H1 (cell line): Measurements from ENCODE around the gene CHN2. TPM values are rescaled to one million over a fixed set of nuclear protein-coding genes. Genes with fewer than 3 reads are reported as not detected.

Source experiments
- CTCF ChIA-PET: fragments of 300-600 bp; sonication (Branson Sonifier 250); formaldehyde crosslinking; loops from one replicate; lab custom pipeline; 2021; ENCODE audit not compliant: partially characterized antibody; lab: Charles Lee
- POLR2A ChIA-PET: fragments of 300-600 bp; sonication (Branson Sonifier 250); formaldehyde crosslinking; loops from one replicate; lab custom pipeline; 2021; ENCODE audit warnings: inconsistent platforms; ENCODE audit not compliant: partially characterized antibody; lab: Charles Lee
- DNase-seq, 2 experiments: peaks; one replicate each; pipeline versions ENCODE4 v3.0.0 to v3.0.0-alpha.2; 2010 to 2022; ENCODE audit warnings: low spot score in 2 of 2, low read depth in 1 of 2, mixed read lengths in 1 of 2
- FAIRE-seq: peaks from 2 replicates; lab custom pipeline; 2011; peaks lifted over from hg19 to GRCh38; lab: Jason Lieb, UNC
- H2AFZ ChIP-seq: 2 replicates; pipeline ENCODE4 v1.8.1; 2012; ENCODE audit warnings: low read length, inconsistent platforms
- H2AK5ac ChIP-seq: 2 replicates; pipeline ENCODE4 v1.6.1; 2013; ENCODE audit warnings: low read depth, low read length
- H2BK120ac ChIP-seq: replicated peaks from 2 replicates; pipeline ENCODE3; 2013; ENCODE audit warnings: low read depth, low read length, inconsistent platforms
- H2BK12ac ChIP-seq: 2 replicates; pipeline ENCODE4 v1.6.1; 2013; ENCODE audit warnings: low read depth, low read length
- H2BK15ac ChIP-seq: 2 replicates; pipeline ENCODE4 v1.6.1; 2013; ENCODE audit warnings: low read length
- H2BK20ac ChIP-seq: 2 replicates; pipeline ENCODE4 v1.6.1; 2013; ENCODE audit warnings: low read length
- H2BK5ac ChIP-seq: 2 replicates; pipeline ENCODE4 v1.6.1; 2013; ENCODE audit warnings: low read depth, low read length
- H3K14ac ChIP-seq: 2 replicates; pipeline ENCODE4 v1.6.1; 2013; ENCODE audit warnings: inconsistent platforms; ENCODE audit not compliant: insufficient read length
- H3K18ac ChIP-seq: 2 replicates; pipeline ENCODE4 v1.6.1; 2013; ENCODE audit warnings: low read length; ENCODE audit errors: extremely low read depth
- H3K23ac ChIP-seq: 2 replicates; pipeline ENCODE4 v1.6.1; 2013; ENCODE audit warnings: inconsistent platforms; ENCODE audit not compliant: insufficient read length
- H3K23me2 ChIP-seq: 2 replicates; pipeline ENCODE4 v1.6.1; 2013; ENCODE audit warnings: low read depth, low read length
- H3K27ac ChIP-seq: 2 replicates; pipeline ENCODE4 v1.6.1; 2011; ENCODE audit warnings: low read depth, low read length, inconsistent platforms
- H3K27me3 ChIP-seq, 4 experiments: replicated peaks in 1 of 4; 1 replicate in 1 of 4; 2 replicates in 3 of 4; pipeline versions ENCODE4 v1.6.1 to v1.8.1; 2011 to 2013; ENCODE audit warnings: low read length in 3 of 4, mild to moderate bottlenecking in 3 of 4, inconsistent platforms in 2 of 4, mixed read lengths in 2 of 4, moderate library complexity in 1 of 4; ENCODE audit not compliant: control insufficient read depth in 3 of 4, insufficient read depth in 3 of 4; ENCODE audit errors: extremely low read depth in 1 of 4
- H3K36me3 ChIP-seq, 4 experiments: 2 replicates each; pipeline versions ENCODE4 v1.6.1 to v1.8.1; 2011 to 2013; ENCODE audit warnings: mild to moderate bottlenecking in 4 of 4, low read length in 3 of 4, moderate library complexity in 2 of 4, control low read depth in 1 of 4, inconsistent platforms in 1 of 4; ENCODE audit not compliant: insufficient read depth in 4 of 4, control insufficient read depth in 2 of 4
- H3K4ac ChIP-seq: replicated peaks from 2 replicates; pipeline ENCODE3; 2013; ENCODE audit warnings: low read length, low read depth, mixed read lengths, inconsistent platforms; ENCODE audit not compliant: insufficient read length
- H3K4me1 ChIP-seq, 4 experiments: replicated peaks in 1 of 4; 1 replicate in 1 of 4; 2 replicates in 3 of 4; pipeline versions ENCODE4 v1.6.1 to v1.8.1; 2011 to 2013; ENCODE audit warnings: low read length in 3 of 4, inconsistent platforms in 2 of 4, mixed read lengths in 1 of 4; ENCODE audit not compliant: insufficient read depth in 4 of 4, control insufficient read depth in 3 of 4
- H3K4me2 ChIP-seq, 2 experiments: 2 replicates each; pipeline versions ENCODE4 v1.6.1 to v1.8.1; 2011 to 2013; ENCODE audit warnings: low read depth in 2 of 2, low read length in 2 of 2, control low read depth in 1 of 2, inconsistent platforms in 1 of 2, mild to moderate bottlenecking in 1 of 2; ENCODE audit not compliant: insufficient read depth in 1 of 2
- H3K4me3 ChIP-seq, 4 experiments: fragments of 200-600, 300-600 bp in 1 of 4; sonication (generic), shearing (Covaris generic), sonication (Bioruptor Twin) in 1 of 4; 2 replicates each; pipeline versions ENCODE4 v1.5.1 to v1.8.1; 2011 to 2016; ENCODE audit warnings: low read length in 4 of 4, low read depth in 3 of 4, control low read depth in 2 of 4, inconsistent platforms in 2 of 4, mild to moderate bottlenecking in 2 of 4, mixed read lengths in 1 of 4, moderate library complexity in 1 of 4; ENCODE audit not compliant: insufficient read depth in 2 of 4; ENCODE audit errors: extremely low read depth in 1 of 4
- H3K56ac ChIP-seq: replicated peaks from 2 replicates; pipeline ENCODE3; 2013; ENCODE audit warnings: low read depth, mild to moderate bottlenecking, mixed read lengths, low read length, inconsistent platforms; ENCODE audit not compliant: insufficient read length
- H3K79me1 ChIP-seq: 2 replicates; pipeline ENCODE4 v1.6.1; 2013; ENCODE audit warnings: low read depth, low read length, control low read depth
- H3K79me2 ChIP-seq, 2 experiments: 2 replicates each; pipeline versions ENCODE4 v1.6.1 to v1.8.1; 2012 to 2013; ENCODE audit warnings: low read length in 2 of 2, mild to moderate bottlenecking in 2 of 2, inconsistent platforms in 1 of 2; ENCODE audit not compliant: insufficient read depth in 2 of 2, control insufficient read depth in 1 of 2
- H3K9ac ChIP-seq, 4 experiments: replicated peaks in 1 of 4; 1 replicate in 1 of 4; 2 replicates in 3 of 4; pipeline versions ENCODE4 v1.6.1 to v1.8.1; 2011 to 2013; ENCODE audit warnings: low read depth in 3 of 4, low read length in 3 of 4, control low read depth in 2 of 4, mild to moderate bottlenecking in 2 of 4, moderate library complexity in 2 of 4, inconsistent platforms in 1 of 4; ENCODE audit errors: extremely low read depth in 1 of 4
- H3K9me3 ChIP-seq, 2 experiments: 2 replicates each; pipeline versions ENCODE4 v1.6.1 to v1.8.1; 2012 to 2013; ENCODE audit warnings: mild to moderate bottlenecking in 2 of 2, moderate library complexity in 2 of 2, control low read depth in 1 of 2, inconsistent platforms in 1 of 2, low read depth in 1 of 2, low read length in 1 of 2, mixed read lengths in 1 of 2; ENCODE audit not compliant: insufficient read depth in 2 of 2
- H4K20me1 ChIP-seq, 2 experiments: replicated peaks in 1 of 2; 2 replicates each; pipeline versions ENCODE3 to v1.8.1; 2011 to 2013; ENCODE audit warnings: inconsistent platforms in 2 of 2, low read length in 2 of 2, mild to moderate bottlenecking in 1 of 2; ENCODE audit not compliant: insufficient read depth in 2 of 2, control insufficient read depth in 1 of 2
- H4K5ac ChIP-seq: 2 replicates; pipeline ENCODE4 v1.6.1; 2013; ENCODE audit warnings: low read length, low read depth, mixed read lengths, inconsistent platforms; ENCODE audit not compliant: insufficient read length
- H4K8ac ChIP-seq: 2 replicates; pipeline ENCODE4 v1.8.0; 2013; ENCODE audit warnings: mild to moderate bottlenecking, moderate library complexity, low read length, inconsistent platforms; ENCODE audit not compliant: insufficient read depth; ENCODE audit errors: extremely low read depth
- H4K91ac ChIP-seq: replicated peaks from 2 replicates; pipeline ENCODE3; 2013; ENCODE audit warnings: low read length, mixed read lengths, inconsistent platforms; ENCODE audit not compliant: insufficient read length
- BACH1 ChIP-seq: IDR thresholded peaks from 2 replicates; pipeline ENCODE4 v1.6.1; 2012; ENCODE audit warnings: low read length, improper control_type of control experiment
- CEBPB ChIP-seq: IDR thresholded peaks from 2 replicates; pipeline ENCODE4 v1.6.1; 2012; ENCODE audit warnings: low read depth, low read length
- CTCF ChIP-seq, 3 experiments: IDR thresholded peaks; 1 replicate in 2 of 3; 2 replicates in 1 of 3; pipeline versions ENCODE4 v1.5.1 to v1.6.1; 2011; ENCODE audit warnings: low read length in 3 of 3, mild to moderate bottlenecking in 3 of 3, inconsistent platforms in 2 of 3, low read depth in 1 of 3, moderate library complexity in 1 of 3; ENCODE audit not compliant: insufficient read depth in 1 of 3; ENCODE audit errors: control extremely low read depth in 1 of 3
- GTF2F1 ChIP-seq: IDR thresholded peaks from 2 replicates; pipeline ENCODE4 v1.6.1; 2012; ENCODE audit warnings: low read depth, low read length, improper control_type of control experiment, borderline replicate concordance
- KDM1A ChIP-seq: fragments of 200-600, 300-600 bp; sonication (generic); IDR thresholded peaks from 2 replicates; pipeline ENCODE4 v1.7.1; 2016; ENCODE audit warnings: mild to moderate bottlenecking, low read length, borderline replicate concordance
- RNF2 ChIP-seq: fragments of 200-900, 300-1000 bp; sonication (generic); IDR thresholded peaks from 2 replicates; pipeline ENCODE4 v1.7.1; 2016; ENCODE audit warnings: borderline replicate concordance, low read depth, mild to moderate bottlenecking, antibody characterized with exemption, low read length; ENCODE audit not compliant: poor library complexity, severe bottlenecking; ENCODE audit errors: missing control alignments
- SIX5 ChIP-seq: IDR thresholded peaks from 2 replicates; pipeline ENCODE4 v1.6.1; 2011; ENCODE audit warnings: mild to moderate bottlenecking, low read depth, low read length
- SP4 ChIP-seq: IDR thresholded peaks from 2 replicates; pipeline ENCODE4 v1.6.1; 2012; ENCODE audit warnings: low read length, inconsistent platforms
- TAF7 ChIP-seq: optimal IDR thresholded peaks from 2 replicates; pipeline ENCODE3; 2011; ENCODE audit warnings: low read depth, mild to moderate bottlenecking, inconsistent platforms, low read length, moderate library complexity, borderline replicate concordance
- WGBS, 2 experiments: shearing (Covaris generic) in 1 of 2; methylation state at CpG; one replicate each; pipeline versions ENCODE4 v1.1.6 to v1.1.7; 2013 to 2015; ENCODE audit warnings: low lambda C conversion rate in 2 of 2, mixed read lengths in 2 of 2, inconsistent platforms in 1 of 2, low coverage in 1 of 2, missing lambda C conversion rate in 1 of 2; ENCODE audit not compliant: insufficient replicate concordance in 2 of 2, insufficient coverage in 1 of 2, insufficient read length in 1 of 2; ENCODE audit errors: extremely low coverage in 1 of 2, missing lambda C conversion rate in 1 of 2; 5-methylcytosine and 5-hydroxymethylcytosine counted together
- polyA plus RNA-seq, 7 experiments: library from polyadenylated mRNA; depleted of rRNA in 3 of 7; stranded (reverse) in 5 of 7; unstranded in 2 of 7; fragments of >200 nt in 5 of 7; fragments of 200-250 nt in 2 of 7; gene quantifications; 1 replicate in 5 of 7; 2 replicates in 1 of 7; 4 replicates in 1 of 7; pipeline versions ENCODE4 v1.2.1 to v1.2.3, GENCODE V29; 2011 to 2013; ENCODE audit warnings: missing spikeins in 2 of 7, mixed read lengths in 2 of 7
- total RNA-seq: library from RNA; stranded (reverse); fragmentation: NEBNext Ultra II Directional; extraction: Animal tissue kit (Norgen Biotek cat#: 25700); gene quantifications from 2 replicates; pipeline ENCODE4 v1.2.1, GENCODE V29; 2021

Gene CHN2
- total and polyA plus RNA-seq, 2 of the 8 experiments (the other 6 are each of a cell fraction or from before 2014, with no cell fraction given): 2.9 to 4.8 TPM

- WGBS, 2 experiments: 82% methylated on average over 11 of the region's 11 CpGs; no CpG with 5 or more reads in 1 of the 2 experiments
- no peak overlapping the region for H4K8ac ChIP-seq
- no peaks in the 10 kb centered on the region for H3K23me2 ChIP-seq
- H3K9ac ChIP-seq: no peak overlapping the region
- no peak overlapping the region for H3K4ac ChIP-seq
- no peak overlapping the region for H2BK15ac ChIP-seq
- peaks cover 0 to 4% (median under 1%) of the 10 kb centered on the region in 4 experiments; a peak in 3 of 7 replicates for H3K4me1 ChIP-seq
- no peaks in the 10 kb centered on the region for H3K36me3 ChIP-seq
- H2BK5ac ChIP-seq: no peak overlapping the region
- H3K79me2 ChIP-seq: no peaks in the 10 kb centered on the region
- no peak for DNase-seq
- H3K27ac ChIP-seq: no peak overlapping the region
- ChIA-PET CTCF (interaction anchor here (1.2 to 1.3 kb wide), 2 partner anchors 15 to 82 kb away, joined by 3 read pairs; no protein-coding TSS in a partner anchor), POLR2A (interaction anchor here (1.2 to 1.3 kb wide), 2 partner anchors 10 to 81 kb away, joined by 3 read pairs; no protein-coding TSS in a partner anchor)
- no peaks in the 10 kb centered on the region for H4K20me1 ChIP-seq
- H3K56ac ChIP-seq: no peak overlapping the region
- H2BK20ac ChIP-seq: no peak overlapping the region
- no peaks in the 10 kb centered on the region for H3K9me3 ChIP-seq
- no peak overlapping the region for H2BK120ac ChIP-seq
- H3K23ac ChIP-seq: no peak overlapping the region
- H3K79me1 ChIP-seq: no peaks in the 10 kb centered on the region
- 0 out of 2 replicates have a peak overlapping the region, but pooled peaks have one; percentile 51 for H2BK12ac ChIP-seq
- no peak overlapping the region for H3K4me2 ChIP-seq
- no peak overlapping the region for H4K5ac ChIP-seq
- no peak overlapping the region for H3K14ac ChIP-seq
- H4K91ac ChIP-seq: no peak overlapping the region
- H2AFZ ChIP-seq: no peak overlapping the region
- H3K4me3 ChIP-seq: no peak overlapping the region
- H2AK5ac ChIP-seq: no peak overlapping the region
- H3K27me3 ChIP-seq: no peaks in the 10 kb centered on the region; a peak in 2 of 7 replicates
- H3K18ac ChIP-seq: no peak overlapping the region
- FAIRE-seq: no peak
- TF ChIP-seq TAF7 (no peak), CEBPB (no peak), RNF2 (no peak), SP4 (no peak), SIX5 (no peak), CTCF (IDR thresholded peaks at IDR 0.05; ENCODE audit: control extremely low read depth in 1 of 3, insufficient read depth in 1 of 3, low read depth in 1 of 3, low read length in 3 of 3) (no peak), KDM1A (no peak), GTF2F1 (no peak), BACH1 (no peak)
Measured at GRCh38 chr7:29485339-29486190, 291.0 kb downstream of the CHN2 start.
